ENCODE results near the gene POR.
A peak's percentile ranks its signal among the peaks of the same experiment; 100 is the strongest.
"Not testable (repeated sequence)": the region's sequence is repeated elsewhere in the genome, so short reads cannot be mapped to it uniquely, and the experiment has no call there.

The POR gene

GRCh38 chr7:75887669-75888369, 27.1 kb upstream of the POR start:
- DNase-seq, result no peak

DNA sequence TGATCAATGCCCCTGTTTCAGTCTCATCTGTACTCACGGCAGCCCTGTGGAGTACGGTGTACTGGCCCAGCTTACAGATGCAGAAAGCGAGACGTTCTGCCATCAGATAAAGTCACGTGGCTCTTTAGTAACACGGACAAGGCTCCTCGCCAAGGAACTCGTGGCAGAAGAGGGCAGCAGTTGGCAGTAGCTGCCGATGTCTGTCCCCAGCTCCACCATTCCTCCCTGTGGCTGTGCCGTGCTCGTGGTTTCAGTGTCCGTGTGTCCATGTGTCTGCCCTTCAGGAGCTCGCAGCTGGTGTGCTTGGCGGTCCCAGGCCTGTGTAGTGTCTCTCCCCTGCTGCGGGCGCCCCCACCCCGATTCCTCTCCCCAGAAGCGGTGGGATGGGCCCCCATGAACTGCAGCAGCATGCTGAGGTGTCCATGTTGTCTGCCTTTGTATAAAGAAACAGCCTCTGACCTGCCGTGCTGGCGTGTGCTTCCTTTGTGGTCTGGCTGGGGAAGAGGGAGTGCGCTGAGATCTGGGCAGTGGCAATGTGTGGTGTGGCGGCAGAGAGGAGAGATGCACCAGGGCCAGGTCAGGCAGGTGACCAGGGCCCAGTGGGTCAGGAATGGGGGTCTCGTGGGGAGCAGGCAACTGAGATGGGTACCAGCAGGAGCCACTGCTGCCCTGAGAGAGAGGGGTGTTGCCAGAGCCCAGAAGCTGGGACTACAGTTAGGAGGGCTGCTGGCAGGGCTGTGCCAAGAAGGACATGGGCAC, 26.3 kb upstream of the POR start:
- DNase-seq, result no peak

GRCh38 chr7:75889223-75889825, 25.6 kb upstream of the POR start:
- no peak for DNase-seq

GRCh38 chr7:75889826-75890225, 25.1 kb upstream of the POR start:
- no peak for DNase-seq

- DNase-seq, result not testable (repeated sequence)
Observed at GRCh38 chr7:75891237-75891636, 23.7 kb upstream of the POR start.

GRCh38 chr7:75891815-75892411, 23.0 kb upstream of the POR start:
- no peak for DNase-seq

DNA sequence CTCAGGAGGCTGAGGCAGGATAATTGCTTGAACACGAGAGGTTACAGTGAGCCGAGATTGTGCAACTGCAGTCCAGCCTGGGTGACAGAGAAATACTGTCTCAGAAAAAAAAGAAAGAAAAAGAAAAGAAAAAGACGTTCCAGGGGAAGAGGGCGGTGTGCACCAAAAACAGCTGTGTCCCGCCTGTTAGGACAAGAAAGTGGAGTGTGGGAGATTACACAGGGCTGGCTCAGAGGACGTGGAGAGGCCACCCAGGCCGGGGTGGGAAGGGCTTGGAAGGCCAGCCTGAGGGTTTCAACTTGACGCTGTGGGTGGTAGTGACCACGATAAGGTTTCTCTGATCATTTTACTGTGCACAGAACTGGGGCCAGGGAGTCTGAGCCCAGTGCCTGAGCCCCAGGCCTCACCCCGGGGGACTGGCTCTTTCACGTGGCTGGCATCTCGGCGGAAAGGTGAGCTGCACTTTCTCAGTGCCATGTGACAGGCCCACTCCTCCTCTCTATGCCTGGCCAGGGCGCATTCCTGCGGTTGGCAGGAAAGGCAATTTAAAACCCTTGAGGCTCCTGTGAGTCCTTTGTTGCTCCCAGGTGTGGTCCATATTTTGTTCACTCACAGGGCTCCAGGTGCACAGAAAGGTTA, 22.2 kb upstream of the POR start:
- no peak for DNase-seq

DNA sequence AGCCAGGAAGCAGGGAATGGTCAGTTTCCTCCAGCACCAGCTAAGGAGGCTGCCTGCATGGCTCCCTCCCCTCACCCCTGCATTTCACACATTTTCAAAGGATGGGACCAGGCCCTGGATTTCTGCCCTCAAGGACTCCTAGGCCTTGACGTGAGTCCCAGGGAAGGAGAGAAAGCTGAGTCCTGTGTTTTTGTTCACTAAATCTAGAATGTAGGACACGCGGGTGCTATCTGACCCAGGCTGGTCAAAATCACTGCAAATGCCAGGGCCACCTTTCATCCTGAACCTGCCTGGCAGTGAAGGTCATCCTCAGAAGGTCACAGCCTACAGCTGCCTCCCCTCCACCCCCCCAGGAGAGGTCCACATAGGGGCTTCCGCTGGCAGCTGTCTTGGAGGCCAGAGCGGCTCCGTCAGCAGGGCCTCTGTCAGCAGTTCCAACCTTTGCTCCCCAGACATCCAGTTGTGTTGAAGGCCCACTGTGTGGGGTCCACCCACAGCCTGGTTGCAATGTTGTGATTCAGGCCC, 18.1 kb upstream of the POR start:
- DNase-seq, result no peak

DNA sequence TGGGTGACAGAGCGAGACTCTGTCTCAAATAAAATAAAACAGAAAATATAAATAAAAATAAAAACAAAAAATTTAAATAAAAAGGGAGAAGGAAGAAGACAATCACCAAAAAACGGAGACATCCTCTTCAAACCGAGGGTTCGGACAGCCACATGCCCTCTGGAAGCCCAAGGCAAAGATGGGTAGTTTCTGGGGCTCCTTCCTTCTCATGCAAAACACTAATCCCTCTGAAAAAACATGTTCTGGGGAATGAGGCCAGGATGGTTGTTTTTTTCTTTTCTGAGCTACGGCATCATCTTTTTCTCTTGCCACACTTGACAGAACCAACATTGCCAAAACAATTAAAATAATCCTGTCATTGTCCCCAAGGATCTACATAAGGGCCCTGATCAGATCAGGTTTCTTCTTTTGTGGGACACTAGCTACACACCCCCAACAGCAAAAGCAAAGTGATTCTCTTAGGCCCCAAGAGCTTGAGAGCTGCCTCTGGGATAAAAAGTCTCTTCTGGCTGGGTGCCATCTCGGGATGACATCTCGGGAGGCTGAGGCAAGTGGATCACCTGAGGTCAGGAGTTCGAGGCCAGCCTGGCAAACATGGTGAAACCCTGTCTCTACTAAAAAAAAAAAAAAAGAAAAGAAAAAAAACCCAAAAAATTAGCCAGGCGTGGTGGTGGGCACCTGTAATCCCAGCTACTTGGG, 14.2 kb upstream of the POR start:
- no peak for DNase-seq

DNA sequence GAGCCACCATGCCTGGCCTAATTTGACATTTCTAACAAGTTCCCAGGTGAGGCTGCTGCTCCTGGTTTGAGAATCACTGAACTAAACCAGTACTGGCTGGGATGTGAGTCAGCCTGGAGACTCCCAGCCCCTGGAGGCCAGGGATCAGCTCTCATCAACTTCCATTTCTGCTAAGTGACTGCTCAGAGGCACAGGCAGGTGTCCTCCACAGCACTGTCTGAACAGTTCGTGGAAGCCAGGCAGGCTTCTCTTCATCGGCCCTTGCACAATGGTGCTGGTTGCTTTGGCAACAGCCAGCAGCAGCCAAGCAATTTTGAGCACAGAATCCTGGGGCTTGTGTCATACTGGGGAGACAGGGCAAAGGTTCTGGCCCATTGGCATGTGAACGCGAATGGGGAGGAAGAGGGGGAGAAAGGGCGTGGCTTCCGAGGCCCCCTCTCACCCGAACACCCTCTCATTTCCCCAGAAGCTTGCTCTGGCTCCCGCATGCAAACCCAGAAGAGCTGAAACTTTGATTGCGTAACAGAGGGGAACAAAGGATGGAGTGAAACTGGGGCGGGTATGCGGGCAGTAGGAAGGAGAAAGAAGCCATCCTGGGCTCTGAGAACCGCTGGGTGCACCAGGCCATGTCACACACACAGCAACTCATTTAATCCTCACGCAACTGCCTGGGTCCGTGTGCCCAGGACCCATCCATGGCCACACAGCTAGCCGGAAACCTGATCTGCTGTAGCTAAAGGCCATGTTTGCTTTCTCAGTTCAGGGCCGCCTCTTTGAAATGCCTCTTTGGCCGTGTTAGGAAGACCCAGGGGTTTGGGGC, 9.0 kb upstream of the POR start:
- DNase-seq, result peak; percentile 10

DNA sequence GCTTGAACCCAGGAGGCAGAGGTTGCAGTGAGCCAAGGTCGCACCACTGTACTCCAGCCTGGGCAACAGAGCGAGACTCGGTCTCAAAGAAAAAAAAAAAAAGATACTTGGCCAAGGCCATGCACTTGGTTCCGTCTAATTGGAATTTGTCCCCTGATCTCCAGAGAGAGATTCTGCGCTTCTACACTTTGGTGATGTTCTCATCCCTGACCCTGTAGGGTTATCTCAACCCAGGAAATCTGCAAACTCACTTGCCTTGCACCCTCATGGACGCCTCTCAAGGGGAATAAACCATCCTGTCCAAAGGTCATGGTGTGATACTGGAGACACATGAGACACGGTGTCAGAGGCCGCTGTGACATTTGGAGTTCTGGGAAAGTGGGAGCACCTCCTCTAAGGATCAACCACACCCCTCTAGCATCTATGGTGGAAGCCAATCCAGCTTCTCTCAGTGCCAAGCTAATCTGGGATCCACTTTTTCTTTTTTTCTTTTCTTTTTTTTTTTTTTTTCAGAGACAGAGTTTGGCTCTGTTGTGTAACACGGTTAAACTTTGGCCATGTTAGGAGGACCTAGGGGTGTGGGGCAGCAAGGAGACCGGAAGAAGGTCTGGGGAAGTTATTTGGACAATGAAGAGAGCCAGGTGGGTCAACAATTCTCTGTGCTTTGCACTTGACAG, 7.8 kb upstream of the POR start:
- DNase-seq, result no peak

- DNase-seq, result not testable (repeated sequence)
Observed at GRCh38 chr7:75907668-75908039, 7.3 kb upstream of the POR start.

DNA sequence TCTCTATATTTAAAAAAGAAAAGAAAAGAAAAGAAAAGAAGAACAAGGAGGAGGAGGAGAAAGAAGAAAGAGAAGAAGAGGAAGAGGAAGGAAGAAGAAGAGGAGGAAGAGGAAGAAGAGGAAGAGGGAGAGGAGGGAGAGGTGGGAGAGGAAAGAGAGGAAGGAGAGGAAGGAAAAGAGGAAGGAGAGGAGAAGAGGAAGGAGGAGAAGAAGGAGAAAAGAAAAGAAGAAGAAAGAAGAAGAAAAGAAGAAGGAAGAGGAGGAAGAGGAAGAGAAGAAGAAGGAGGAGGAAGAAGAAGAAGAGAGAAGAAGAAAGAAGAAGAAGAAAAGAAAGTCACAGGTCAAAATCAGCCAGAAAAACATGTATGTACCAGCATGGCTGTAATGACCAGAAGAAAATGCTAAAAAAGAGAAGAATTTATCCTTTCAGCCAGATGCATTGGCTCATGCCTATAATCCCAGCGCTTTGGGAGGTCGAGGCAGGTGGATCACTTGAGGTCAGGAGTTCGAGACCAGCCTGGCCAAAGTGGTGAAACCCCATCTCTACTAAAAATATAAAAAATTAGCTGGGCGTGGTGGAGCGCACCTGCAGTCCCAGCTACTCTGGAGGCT, 5.3 kb upstream of the POR start:
- no peak for DNase-seq

- not testable (repeated sequence) for DNase-seq
Observed at GRCh38 chr7:75911186-75911585, 3.8 kb upstream of the POR start.

DNA sequence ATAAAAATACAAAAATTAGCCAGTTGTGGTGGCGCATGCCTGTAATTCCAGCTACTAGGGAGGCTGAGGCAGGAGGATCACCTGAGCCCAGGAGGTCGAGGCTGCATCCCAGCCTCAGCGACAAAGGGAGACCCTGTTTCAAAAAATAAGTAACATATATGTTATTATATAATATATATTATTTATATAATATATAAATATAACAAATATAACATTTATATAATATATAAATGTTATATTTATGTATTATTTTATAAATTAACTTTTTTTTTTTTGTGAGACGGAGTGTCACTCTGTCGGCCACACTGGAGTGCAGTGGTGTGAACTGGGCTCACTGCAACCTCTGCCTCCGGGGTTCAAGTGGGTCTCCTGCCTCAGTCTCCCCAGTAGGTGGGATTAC, 1.5 kb upstream of the POR start:
- no peak for DNase-seq

DNA sequence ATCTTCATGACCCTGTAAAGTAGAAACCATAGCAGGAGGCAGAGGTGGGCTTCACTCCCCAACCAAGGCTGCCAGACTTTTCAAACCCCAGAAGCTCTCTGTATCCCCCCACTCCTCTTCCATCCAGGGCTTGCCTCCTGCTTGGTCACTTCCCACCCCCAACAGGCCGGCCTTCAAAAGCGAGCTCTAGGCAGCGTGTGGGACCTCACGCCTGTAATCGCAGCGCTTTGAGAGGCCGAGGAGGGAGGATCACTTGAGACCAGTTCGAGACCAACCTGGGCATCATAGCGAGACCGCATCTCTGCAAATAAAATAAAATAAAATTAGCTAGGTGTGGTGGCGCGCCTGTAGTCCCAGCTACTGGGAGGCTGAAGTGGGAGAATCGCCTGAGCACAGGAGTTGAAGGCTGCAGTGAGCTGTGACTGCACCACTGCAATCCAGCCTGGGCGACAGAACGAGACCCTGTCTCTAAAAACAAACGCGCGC, 743 bp upstream of the POR start:
- no peak for DNase-seq

DNA sequence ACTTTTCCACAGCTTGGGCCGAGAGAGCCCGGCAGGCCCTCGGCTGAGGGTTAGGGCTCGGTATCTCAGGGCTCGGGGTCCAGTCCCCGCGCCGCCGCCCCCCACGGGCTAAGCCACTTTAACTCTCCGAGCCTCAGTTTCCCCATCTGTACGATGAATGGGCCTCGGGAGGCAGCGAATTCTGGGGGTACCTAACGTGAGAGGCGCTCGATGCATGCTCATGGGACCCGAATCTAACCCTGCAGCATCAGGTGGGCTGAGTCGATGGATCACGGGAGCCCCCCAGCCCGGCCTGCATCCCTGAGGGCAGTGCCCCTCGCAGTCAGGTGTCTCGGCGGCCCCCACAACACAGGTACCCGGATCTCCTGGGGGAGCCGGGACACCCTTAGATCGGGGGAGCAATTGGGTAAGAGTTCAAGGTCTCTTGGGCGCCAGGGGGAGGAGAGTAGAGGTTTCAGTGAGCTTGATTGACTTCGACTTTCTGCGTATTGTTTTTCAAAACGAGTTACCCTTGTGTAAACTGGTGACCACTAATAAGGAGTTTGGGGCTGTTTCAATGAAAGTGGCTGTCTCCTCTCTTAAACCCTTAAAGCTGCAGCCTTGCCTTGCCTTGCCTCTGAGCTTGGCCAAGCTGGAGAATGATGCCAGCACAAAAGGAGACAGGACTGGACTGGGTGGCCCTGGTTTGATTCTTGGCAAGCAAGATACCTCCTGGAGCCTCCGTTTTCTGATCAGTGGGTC, 631 bp downstream of the POR start:
- DNase-seq, result peak; percentile 19

GRCh38 chr7:75916259-75916658, 1.3 kb downstream of the POR start:
- DNase-seq, result no peak
